DMS53 (cell line): Measurements from ENCODE around the gene DDC.

Source experiments
- DNase-seq: peaks from one replicate; lab custom pipeline; 2025; lab: John Stamatoyannopoulos, UW

The DDC gene

GRCh38 chr7:50454968-50455367, 110.2 kb downstream of the DDC start:
- DNase-seq = no peak

- DNase-seq = peak; percentile 71
These were observed 114.6 kb downstream of the DDC start for GRCh38 chr7:50450590-50451032.

DNA sequence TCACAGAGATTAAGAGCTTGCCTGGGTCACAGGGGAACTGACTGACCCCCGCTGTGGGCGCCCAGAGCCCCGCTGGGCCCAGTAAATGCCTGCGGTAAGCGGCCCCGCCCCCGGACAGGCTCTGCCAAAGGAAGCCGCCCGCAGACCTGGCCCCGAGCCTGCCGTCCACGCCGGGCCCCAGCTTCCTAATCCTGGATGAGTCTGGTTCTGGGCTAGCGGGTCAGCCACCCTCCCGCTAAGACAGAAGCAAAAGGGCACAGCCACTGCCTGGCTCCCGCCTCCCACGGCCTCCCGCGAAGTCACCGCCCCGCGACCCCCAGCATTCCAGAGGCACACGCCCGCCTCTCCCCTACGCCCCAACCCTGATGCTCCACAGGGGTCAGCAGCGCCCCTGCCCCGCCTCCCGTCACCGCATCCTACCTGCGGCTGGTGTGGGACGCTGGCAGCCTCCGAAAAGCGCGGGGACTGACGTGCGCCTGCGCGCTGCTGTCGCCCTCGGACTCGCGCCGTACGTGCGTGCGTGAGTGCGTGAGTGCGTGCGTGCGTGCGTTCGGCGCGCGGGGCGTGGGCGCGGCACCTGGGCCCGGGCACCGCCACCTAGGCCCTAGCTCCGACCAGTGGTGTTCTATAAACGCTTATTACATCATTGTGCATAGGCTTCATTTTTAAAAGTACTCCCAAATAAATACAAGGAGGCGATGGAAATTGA, 115.2 kb downstream of the DDC start, which contains the start of gene FIGNL1:
FIGNL1 (minus strand) TSS at position 470 of the 709 bp plus-strand sequence. CDS start 3,063 bp downstream, outside the sequence.
- DNase-seq = peak; percentile 94

- DNase-seq = no peak
These were observed 115.7 kb downstream of the DDC start for GRCh38 chr7:50449501-50449880.

DNA sequence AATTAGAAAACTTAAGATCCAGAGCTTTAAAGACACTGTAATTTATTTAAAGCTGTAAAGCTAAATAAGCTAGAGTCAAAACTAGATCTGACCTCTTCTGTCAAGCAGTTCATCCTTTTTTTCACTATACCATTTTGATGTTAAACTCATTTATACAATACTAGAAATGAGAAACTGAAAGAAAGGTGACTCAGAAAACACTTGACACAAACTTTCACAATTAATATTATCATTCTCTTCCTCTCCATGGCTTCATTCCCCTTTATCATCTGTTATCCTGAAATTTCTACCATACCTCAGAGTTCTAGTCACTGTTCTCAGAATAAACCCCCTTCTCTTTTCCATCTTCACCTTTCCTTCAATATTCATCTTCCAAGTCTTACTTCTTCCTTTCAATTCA, 116.4 kb downstream of the DDC start:
- DNase-seq = no peak

DNA sequence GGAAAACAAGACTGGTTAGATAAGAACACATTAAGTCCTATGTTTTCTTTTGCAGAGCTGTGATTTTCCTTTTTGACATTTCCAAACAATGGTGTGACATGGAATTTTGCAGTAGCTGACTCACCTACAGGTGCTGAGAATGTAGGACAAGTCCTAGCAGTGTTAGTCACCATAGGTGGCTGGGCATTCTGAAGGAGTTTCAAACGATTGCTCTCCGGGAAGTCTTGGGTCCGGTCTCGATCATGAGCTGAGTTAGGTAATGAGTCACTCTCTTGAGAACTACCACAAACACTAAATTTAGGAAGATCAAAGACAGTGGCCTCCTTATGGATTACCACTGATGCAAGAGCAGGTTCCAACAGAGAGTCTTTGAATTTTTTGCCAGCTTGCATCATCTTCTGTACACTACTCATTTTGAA, 118.7 kb downstream of the DDC start:
- peak; percentile 54 for DNase-seq

DNA sequence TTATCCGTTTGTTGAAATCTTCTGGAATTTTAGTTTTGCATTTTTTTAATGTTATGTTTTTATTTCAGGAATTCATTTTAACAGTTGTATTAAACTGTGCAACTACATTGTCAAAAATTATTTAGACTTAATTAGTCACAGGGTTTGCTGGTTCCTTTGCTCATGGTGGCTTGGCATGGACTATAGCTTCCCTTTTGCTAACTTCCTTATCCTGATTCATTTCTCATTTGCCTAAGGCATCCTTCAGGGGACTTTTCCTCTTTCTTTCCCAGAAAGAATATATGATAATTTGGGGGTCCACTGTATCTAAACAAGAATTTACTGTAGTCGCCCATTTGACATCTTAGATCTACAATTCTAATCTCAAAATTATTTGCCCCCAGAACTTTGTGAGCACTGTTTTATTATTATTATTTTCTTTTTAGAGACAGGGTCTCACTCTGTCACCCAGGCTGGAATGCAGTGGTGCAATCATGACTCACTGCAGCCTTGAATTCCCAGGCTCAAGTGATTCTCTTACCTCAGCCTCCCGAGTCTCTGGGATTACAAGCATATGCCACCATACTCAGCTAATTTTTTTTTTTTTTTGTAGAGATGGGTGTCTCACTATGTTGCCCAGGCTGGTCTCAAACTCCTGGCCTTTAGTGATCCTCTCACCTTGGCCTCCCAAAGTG, 128.9 kb downstream of the DDC start:
- peak; percentile 14 for DNase-seq

DNA sequence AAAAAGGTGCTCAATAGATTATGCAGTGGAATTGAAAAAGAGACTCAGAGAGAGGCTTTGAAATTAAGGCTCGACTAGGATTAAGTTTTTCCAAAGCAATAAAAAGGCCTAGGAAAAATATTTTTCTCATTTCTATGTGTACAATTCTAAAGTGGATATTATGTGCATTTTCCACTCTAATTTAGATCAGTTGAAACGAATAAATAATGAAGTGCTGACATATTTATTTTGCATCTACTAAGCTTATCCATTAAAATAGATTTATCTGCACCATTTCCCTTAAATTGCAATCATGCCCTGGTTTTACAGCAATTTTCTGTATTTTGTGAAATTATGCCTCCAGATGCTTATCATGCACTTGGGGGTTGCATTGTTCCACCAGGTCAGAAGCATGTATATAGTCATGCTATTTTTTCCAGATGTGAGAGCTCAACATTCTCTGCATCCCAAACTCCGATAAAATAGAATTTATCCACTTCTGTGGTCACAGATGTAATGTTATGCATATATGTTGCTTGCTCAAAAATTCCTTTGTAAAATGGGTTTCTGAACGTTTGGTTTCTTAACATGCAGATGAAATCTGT, 133.4 kb downstream of the DDC start:
- DNase-seq = no peak

DNA sequence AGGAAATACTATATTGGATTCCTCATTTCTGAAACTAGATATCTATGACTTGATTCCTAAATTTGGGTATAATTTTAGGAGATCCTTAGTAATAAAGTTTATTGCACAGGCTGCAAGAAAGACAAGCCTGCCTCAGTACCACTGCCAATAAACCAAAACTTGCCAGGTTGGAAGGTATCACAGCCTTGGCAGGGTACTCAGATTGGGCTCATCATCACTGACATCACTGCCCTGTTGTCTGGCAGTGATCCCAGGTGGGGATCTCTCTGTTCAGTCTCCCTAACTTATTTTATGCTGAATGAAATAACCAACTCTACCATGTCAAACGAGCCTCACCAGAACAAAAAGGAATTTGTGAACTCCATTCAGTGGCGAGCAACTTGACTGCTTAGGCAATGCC, 133.9 kb downstream of the DDC start:
- DNase-seq = no peak

- no peak for DNase-seq
These were observed 136.3 kb downstream of the DDC start for GRCh38 chr7:50428911-50429310.

GRCh38 chr7:50427518-50427917, 137.7 kb downstream of the DDC start:
- peak; percentile 25 for DNase-seq

GRCh38 chr7:50426280-50427045, 138.7 kb downstream of the DDC start:
- no peak for DNase-seq

DNA sequence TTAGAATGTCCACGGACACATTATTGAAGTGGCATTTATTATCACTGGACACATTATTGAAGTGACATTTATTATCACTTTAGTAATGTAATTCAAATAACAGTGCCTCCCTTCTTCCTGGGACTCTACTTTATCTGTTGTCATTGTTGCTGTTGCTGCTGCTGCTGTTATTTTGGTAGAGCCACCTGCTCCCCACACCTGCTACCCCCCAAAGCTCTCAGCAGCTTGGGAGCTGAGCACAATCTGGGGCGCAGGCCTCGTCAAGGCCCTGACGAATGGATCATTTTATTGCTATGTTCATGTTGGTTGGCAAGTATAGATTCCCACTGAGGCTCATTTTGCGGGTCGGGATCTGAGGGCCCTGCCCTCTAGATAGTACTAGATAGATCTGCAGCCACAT, 139.9 kb downstream of the DDC start:
- no peak for DNase-seq

DNA sequence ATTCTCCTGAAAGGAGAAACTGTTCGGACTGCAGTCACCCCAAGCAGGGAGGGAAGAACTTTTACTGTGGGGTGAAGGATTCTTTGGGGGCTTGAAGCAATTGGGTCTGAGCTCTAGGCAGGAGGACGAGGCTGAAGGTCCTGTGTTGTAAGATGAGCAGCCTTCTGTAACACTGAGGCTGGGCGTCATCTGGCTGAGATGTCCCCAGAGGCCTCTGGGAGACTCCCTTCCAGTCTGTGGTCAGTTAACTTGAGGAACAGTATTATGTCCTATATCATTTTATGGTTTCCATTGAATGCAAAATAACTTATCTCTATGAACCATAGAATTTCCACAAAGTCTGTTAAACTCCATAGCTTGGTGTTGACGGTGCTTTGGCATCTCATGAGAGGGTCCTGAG, 141.3 kb downstream of the DDC start:
- DNase-seq = no peak

DNA sequence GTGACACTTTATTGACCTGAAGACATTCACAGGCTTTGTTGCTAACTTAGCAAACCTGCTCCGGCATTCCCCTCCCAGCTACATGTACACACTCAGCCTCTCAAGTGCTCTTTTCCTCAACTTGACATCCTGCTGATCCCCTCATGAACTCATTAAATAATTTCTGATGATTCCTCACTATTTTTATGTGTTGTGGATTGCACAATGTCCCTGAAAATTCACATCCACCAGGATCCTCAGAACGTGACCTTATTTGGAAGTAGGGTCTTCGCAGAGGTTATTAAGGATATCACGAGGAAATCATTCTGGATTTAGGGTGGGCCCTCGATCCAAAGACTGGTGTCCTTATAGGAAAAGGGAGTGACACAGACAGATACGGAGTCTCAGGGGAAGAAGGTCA, 142.3 kb downstream of the DDC start:
- DNase-seq = peak; percentile 18

- DNase-seq = no peak
These were observed 144.2 kb downstream of the DDC start for GRCh38 chr7:50421043-50421442.

DNA sequence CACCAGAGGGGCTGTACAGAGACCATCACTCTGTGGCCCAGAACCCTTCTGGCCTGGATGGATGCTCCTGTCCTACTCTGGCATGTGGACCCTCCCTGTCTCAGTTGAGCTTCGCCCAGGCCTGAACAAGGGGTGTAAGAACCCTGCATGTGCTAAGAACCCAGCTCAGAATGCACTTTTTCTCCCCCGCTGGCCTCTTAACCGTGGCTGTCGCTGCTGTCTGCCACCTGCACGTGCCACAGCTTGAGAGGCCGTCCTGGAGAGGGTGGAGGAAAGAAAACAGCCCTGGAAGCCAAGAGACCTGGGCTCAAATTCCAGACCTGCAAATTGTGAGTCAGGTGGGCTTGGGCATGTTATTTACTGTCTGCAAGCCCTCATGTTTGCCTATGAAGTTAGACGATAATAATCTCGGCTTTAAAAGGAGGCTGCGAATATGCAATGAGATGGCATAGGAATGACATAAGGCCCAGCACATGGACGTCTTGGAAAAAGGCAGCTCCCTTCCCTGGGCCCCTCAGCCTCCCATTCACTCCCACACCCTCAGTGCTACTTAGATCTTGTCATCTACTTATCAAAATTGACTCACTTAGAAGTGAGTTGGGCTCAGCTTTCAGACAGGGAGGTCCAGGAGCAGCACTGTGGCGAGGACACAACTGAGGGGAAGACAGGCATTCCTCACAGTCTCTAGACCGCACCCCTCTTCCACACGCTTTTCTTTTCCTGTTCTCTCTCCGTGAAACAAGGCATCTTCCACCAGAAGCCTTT, 146.5 kb downstream of the DDC start:
- DNase-seq = no peak

GRCh38 chr7:50418086-50418515, 147.1 kb downstream of the DDC start:
- DNase-seq = peak; percentile 89

DNA sequence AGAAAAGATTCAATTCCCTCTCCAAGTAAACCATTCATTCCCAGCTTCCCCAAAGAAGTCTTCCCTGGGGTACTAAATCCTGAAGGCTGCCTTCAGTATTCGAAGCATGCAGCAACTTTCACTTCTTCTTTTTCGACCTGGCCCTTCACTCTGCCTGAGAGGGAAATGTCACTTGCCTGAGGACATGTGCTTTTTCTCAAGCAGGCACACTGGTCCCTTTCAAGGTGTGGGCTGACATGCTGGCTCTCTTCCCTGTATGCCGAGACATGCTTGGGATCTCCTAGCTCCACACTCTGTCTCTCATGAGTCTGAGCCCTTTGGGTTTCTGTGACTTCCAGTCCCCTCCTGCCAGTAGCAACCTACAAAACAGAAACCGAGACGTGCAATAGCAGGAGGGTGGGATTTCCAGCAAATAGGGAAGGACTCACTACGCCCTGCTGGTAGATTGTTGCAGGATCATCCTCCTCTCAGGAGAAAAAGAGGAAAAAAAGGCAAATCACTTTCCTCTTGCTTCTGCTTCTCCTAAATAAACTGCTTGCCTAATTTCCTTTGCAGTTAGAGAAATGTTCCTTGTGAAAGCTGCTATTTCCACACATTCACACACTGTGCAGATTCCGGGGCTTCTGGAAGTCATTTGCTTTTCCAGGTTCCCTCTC, 148.6 kb downstream of the DDC start:
- no peak for DNase-seq

GRCh38 chr7:50415844-50416364, 149.3 kb downstream of the DDC start:
- DNase-seq = no peak

DNA sequence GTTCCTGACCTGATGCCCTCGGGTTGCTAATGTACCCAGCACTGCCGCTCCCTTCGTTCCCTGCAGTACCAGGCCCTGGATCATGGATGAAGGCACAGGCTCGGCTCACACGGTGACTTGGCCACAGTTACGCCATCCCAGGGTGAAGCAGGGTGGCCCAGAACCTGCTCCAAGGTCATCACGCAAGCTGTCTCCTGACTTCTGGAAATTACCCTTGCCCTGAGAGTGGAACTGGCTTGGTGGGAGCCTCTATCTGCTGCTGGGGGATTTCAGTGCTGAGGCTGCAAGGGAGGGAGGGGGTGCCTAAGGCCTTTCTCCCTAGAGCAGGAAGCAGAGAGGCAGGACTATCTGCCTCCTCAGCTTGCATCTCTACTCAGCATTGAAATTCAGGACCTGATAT, 151.6 kb downstream of the DDC start:
- DNase-seq = no peak
